HG02973 (cell line): ENCODE measurements around the gene SEM1.
"Not testable (repeated sequence)": the region's sequence is repeated elsewhere in the genome, so short reads cannot be mapped to it uniquely, and the experiment has no call there.

Experiments
- ATAC-seq: cut with Tn5 transposase; IDR thresholded peaks from one replicate; pipeline ENCODE4 v1.9.1; 2021; ENCODE audit warnings: moderate library complexity; ENCODE audit not compliant: unreplicated experiment

Gene SEM1

DNA sequence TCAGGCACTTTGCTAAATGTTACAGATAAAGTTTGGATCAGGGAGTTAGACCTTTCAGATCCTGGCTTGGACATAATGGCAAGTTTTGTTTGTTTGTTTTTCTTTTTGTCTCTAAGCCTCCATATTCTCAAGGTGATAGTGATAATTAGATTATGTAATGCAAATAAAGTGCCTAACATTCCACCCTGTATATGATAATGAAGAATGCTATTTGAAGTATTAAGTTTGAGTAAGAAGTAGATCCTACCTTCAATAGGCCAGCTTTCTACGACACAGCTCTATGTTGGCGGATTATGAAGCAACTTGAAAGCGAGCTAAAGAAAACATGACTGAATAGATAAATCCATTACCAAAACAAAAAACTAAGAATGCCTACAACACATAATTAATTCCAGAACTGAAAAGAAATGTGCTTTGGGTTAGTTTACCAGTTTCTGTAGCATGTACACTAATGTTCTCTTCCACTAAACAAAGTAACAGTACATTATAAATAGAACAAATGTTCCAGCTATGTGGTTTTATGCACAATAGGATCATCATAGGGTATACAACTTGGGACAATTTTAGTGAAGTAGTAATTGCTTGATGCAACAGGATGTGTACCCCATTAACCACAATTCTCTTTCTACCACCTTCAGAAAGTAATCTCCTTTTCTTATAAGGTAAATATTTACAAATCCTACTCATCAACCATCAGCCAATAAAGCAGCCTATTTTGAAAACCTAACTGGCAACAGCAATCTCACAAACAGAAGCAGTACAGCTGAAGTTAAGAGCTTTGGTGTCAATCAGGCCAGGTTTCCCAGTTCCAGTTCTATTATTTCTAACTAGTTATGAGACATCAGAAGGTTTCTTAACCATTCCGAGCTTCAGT, 1.5 kb downstream of the SEM1 start:
- no peak for ATAC-seq

DNA sequence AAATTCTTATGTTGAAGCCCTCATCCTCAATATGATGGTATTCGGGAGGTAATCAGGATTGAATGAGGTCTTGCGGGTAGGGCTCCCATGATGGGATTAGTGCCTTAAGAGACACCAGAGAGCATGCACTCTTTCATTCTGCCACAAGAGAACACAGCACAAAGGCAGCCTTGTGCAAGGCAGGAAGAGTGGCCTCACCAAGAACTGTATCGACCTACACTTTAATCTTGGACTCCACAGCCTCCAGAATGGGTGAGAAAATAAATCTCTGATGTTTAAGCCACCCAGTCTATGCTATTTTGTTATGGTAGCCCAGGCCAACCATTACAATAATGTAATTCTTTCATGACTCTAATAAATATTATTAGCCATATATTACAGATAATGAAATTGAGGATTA, 8.4 kb downstream of the SEM1 start:
- no peak for ATAC-seq

DNA sequence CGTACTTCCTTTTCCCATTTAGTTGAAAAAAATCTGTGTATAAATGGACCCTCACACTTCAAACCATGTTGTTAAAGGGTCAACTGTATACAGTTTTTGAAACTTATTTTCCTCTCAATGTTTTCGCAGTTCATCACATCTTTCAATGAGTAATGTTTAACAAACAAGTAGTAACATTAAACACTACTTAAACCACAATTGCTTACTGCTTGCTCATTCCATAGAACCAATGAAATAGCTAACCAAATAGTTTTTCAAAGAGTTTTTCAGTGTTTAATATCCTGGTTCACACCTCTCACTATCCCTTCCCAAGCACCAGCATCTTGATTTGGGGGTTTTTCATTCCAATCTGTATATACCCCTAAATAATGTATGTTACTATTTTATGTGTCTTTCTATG, 9.1 kb downstream of the SEM1 start:
- ATAC-seq, result no peak

DNA sequence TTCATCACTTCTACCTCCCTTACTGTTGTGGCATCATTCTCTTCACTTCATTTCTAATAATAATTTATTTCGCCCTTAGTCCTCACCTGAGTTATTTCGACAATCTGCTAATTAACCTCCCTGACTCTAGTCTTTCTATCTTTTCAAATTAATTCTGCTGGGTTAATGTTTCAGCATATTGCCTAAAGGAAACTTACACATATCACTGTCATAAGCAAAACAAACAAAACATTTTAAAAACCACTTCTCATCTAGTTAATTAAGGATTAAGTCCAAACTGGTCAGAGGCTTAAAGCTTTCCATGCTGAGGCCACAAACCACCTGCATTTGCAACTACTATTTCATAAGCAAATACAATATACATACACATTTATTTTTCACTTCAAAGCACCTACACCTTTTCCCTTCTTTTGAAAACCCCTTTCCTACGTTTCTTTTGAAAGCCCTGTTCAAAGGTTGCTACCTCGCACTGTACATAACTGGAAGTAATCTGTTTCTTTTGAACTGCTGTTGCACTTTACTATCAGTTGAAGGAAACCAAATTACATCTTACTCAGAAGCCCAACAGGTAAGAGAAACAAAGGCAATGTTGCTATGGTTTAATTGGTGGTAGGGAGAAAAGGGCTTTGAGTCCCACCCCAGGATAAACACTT, 10.3 kb downstream of the SEM1 start:
- ATAC-seq, result no peak

DNA sequence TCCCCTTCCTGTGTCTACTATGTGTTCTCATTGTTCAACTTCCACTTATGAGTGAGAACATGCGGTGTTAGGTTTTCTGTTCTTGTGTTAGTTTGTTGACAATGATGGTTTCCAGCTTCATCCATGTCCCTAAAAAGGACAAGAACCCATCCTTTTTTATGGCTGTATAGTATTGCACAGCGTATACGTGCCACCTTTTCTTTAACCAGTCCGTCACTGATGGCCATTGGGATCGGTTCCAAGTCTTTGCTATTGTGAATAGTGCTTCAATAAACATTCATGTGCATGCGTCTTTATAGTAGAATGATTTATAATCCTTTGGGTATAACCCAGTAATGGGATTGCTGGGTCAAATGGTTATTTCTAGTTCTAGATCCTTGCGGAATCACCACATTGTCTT, 11.2 kb downstream of the SEM1 start:
- not testable (repeated sequence) for ATAC-seq

DNA sequence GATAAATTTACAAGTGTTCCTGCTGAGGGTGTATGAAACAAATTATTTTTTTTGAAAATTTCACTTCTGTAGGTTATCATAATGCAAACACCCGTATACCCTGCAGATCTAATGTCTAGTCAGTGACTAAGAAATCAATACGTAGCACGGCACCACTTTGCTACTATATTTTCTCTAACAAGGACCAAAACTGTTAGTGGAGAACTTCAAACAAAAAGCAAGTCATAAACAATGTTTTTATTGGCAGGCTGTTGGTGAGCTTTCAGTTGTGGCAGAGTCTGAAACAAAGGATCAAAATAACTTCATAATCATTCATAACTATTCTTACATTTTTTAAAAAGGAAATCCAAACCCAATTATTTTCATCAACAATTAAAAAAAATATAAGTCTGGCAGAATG, 11.8 kb downstream of the SEM1 start:
- no peak for ATAC-seq

DNA sequence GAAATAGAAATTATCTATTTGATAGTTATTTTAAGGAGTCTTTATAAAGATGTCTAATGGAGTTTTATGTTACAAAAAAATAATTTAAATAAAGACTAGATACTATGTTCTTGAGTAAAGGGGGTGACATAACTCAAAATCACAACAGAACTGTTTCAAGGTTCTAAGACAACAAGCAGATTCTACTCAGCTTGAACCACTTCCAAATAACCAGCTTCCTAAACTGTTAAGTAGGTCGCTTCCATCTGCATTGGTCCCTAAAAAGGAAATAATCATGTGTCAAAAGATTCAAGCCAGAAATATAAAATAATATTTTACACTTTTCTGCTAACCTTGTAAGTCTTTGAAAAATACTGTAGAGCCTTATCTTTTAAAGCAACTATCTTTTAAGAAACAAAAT, 14.1 kb downstream of the SEM1 start:
- no peak for ATAC-seq

DNA sequence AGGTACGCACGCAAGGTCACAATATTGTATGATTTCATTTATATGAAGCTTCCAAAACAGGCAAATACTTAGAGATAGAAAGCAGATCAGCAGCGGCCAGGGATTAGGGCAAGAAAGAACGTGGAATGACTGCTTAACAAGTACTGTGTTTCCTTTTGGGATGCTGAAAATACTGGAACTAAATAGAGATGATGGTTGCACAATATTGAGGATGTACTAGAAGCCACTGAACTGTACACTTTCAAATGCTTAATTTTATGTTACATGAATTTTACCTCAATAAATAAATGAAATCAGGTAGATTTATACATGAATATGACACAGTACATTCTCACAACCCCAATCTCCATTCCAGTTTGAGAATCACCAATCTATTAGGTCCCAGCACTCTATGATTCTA, 15.6 kb downstream of the SEM1 start:
- ATAC-seq, result no peak

DNA sequence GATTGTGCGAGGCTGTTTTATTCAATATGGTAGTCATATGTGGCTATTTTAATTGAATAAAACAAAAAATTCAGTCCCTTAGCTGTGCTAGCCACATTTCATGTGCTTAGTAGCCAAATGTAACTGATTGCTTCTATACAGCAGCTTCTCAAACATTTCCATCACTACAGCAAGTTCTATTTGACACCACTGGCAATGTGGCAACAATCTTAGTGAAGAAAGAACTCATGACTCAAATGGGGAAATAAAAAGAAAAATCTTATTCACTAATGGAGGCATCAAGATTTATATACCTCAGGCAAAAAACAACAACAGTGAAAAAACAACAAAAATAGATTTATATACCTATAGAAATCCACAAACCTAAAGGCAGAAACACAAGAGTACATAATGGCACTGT, 17.9 kb downstream of the SEM1 start:
- no peak for ATAC-seq

DNA sequence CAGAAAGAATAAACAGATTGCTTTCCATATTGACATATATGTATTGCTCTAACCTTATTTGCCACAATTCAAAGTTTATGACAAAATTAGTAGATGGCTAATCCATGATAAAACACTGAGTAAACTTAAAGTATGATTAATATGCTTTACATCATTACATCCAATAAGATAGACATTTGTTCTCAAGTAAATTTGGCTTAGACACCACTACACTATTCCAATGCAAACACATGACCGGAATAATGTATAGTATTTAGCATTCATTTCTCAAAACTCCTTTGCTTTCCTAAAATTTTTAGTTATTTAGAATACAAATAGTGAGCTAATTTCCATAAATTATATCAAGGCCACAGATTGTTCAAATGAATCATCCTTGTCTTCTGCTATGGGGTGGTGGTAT, 20.2 kb downstream of the SEM1 start:
- ATAC-seq, result no peak

DNA sequence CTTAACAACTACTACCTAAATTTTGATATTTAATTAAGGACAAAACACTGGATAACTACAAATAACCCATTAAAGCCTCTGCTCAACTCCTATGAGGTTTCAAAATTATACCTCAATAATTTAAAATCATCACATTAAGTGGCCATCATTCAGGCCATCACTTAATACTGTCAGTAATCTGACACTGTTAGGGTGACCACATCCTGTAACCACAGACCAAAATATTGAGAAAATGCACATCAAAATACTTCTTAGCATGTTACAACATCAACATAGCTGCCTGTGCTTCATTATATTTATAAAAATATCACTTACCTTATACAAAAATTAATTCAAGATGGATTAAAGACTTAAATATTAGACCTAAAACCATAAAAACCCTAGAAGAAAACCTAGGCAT, 23.3 kb downstream of the SEM1 start:
- no peak for ATAC-seq

DNA sequence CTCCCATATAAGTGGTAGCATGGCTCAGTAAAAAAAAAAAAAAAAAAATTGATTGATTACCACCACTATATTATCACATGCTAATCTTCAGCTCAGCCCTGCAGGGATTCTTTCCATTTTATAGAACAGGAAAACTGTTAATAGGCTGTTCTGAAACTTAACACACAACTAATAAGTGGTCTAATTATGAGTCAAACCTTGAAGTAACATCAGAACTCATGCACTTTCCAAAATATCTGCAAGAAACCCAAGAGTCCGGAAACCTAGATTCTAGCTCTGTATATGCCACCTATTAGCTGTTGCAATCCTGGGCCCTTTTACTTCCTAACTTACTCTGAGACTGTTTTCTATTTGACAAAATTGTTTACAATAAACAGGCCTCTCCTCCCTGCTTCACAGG, 23.9 kb downstream of the SEM1 start:
- peak; percentile 73 for ATAC-seq

DNA sequence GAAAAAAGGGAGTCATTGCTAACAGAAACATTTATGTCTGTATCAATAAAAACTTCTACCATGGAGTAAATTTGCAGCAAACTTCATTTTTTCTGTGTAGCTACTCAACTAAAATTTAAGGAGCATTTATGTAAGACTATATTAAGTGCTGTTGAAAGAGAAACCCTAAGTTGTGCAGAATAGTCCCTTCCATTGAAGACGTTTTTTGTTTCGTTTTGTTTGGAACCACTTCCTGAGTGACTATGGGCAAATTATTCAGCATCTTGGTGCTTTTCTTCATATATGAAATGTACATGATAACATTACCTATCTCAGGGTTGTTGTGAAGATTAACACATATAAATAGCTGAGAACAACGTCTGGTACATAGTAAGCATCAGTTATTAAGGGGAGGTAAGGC, 24.3 kb downstream of the SEM1 start:
- peak; percentile 77 for ATAC-seq

DNA sequence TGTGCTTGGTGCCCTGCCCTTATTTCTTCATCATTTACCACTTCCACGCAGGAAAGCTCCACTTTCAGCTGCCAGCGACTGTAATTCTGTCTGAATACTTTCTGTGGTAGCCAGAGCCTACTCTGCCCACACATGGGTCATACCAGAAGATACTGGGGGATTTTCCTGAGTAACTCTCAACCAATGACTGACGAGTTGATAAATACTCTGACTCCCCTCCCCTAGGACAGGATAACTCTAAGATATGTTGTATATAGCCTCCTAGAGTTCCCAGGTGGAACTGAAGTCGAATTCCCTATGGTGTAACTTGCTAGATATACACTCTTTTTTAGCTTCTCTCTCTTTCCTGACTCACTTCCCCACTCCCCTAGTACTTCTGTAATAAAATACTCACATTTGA, 29.8 kb downstream of the SEM1 start:
- ATAC-seq, result no peak

DNA sequence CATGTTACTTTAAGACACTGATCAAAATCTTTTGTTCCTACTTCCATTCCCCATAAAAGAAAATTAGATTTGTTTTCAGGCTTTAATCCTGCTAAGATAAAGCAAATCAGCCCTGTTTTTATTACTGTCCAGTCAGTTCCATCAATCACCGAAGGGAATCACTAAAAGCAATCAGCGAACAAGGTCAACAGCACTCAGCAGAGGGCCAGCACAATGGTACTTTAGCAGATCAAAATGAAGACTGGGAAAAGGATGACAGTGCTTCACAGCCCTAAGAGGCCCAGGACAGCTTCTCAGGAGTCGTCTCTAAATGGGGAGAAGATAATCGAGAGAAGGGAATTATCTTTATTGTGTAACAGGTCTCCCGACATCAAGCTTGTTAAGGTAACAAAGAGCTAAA, 32.7 kb downstream of the SEM1 start:
- ATAC-seq, result no peak

DNA sequence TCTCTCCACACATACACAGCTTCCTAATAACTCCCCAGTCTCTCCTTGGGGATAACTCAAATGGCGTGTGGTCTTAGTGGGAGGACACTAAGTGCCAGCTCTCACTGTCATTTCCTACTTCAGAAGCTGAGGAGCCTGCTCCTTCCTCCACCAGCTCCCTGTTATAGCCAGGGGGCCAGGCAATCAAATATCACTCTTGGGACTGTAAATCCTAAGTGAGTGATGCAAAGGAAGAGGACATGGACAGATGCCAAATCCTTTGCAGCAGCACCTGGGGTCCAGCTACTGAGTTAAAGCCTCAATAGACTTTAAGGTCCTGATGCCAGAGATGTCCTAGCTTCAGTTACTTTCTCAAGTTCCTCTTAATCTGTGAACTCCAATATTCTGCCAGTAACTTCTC, 34.1 kb downstream of the SEM1 start:
- no peak for ATAC-seq

DNA sequence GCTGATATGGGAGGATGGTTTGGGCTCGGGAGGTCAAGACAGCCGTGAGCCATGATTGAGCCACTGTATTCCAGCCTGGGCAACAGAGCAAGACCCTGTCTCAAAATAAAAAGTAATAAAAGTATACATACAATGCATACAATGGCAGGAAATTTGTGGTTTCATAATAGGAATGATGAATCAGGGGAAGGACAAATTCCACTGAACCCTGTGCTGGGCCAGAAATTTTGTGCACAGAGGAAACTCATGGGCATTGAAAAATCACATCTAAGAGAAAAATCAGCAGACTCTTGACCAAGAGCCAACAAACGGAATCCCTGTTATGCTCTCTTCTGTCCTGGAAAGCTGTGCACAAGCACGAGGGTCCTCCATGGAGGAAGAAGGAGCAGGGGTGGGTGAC, 35.1 kb downstream of the SEM1 start:
- no peak for ATAC-seq

DNA sequence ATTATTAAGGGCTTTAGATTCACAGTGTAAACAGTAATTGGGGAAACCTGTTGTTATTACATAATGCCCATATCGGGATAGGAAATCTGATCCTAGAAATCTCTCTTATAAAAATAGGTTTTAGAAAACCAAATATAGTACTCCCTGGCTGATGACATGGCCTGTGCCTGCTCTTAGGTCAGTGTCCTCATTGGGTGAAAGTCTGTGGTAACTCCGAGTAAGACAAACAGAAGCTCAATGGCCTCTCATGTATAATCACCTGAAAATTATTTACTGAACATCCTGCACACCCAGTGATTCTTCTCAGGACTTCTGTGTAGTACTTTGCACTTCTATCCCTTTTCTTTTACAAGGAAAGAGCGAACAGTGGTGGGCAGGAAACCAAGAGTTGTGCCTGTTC, 37.8 kb downstream of the SEM1 start:
- no peak for ATAC-seq

DNA sequence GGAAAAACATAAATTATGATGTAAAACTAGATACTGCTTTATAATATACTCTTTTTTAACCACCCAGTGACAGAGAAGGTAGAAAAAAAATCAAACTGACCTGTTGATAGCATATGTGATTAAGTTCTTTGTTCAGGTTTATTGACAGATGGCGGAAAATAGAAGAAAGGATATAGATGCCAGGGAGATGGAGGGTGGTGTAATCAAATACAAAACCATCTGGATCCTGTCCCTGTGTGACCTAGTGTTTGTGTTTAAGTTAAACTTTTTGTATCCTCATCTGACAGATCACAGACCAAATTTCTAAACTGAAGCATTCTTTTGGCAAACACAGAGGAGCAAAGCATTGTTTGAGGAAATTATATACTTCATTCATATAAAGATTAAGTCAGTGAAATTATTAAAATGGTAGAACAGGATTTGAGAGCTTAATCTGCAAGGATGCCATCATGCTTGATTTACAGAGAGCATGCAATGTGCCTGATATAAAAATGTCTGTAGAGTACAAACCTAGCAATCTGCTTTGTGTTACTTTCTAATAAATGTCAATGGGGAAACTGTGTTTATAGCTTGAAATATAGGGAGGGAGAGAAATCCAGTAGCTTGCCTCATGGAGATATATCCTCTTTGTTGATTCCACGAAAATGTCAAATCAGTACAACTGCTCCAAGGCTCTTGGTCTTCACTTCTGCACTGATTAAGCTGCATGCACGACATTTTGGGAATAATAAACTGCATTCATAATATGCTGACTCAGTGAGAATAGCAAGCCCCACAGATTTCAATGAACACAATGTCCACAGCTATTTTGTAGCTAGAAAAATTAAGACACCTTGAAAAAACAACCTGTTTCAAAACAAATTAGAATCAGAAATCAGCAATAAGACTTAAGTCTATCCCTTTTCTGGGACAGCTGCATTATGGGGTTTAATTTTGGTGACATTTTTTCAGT, 39.0 kb downstream of the SEM1 start:
- ATAC-seq, result no peak

DNA sequence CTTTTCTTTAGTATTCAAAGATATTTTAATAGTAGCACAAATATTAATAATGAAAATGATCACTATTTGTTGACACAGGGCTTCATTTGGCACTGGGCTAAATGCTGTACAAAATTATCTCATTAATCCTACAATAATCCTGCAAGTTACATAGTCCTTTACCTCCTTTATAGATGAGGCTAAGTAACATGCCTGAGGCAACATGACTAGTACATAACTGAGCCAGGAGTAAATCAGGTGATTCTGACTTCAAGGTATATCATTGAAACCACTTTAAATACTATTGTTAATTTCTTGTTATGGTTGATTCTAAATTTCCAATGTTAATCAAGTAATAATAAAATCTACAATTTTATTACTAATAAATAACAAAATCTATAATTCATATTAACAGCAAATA, 39.8 kb downstream of the SEM1 start:
- no peak for ATAC-seq

DNA sequence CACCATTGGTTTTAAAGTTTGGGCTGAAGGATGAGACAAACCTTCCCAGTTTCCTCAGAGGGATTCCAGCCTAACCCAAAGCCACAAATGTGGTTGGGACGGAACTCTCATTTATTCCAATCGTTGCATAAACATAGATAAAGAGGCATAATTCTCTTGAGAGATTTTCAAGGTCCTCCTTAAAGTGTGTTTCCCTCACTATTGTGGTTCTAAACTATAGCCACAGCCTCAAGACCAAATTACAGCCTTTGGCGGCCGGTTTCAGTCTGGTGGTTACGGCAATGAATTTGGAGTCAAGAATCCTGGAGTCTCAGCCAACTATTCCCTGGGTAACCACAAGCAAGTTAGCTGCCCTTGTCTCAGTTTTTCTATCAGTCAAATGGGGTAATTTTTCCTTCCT, 42.6 kb downstream of the SEM1 start:
- no peak for ATAC-seq

DNA sequence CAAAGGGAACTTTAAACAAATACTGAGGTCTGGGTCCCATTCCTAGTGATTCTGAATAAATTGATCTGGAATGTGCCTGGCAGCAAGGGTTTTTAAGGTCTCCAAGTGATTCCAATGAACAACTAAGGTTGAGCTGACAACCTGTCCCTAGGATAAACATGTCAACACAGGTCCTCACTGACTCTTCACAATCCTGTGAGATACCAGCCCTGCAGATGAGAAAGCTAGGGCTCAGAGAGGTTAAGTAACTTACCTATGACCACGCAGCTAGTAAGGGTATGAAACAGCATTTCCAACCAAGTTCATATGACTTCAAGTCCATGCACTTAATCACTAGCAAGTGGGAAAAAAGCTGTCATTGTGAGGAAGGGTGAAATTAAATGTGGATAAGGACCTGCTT, 44.0 kb downstream of the SEM1 start:
- no peak for ATAC-seq
